ENCODE data around the gene XPO5. TPM values are rescaled to one million over a fixed set of nuclear protein-coding genes. Genes with fewer than 3 reads are reported as not detected.

The XPO5 gene
- total RNA-seq, 1 experiment from 2014 or later, result 114 TPM

- Histone ChIP-seq H2BK20ac (ENCODE audit: low read depth, low read length, poor library complexity, severe bottlenecking) (no peak overlapping the region), H4K5ac (ENCODE audit: insufficient read length, low read depth, low read length) (no peak overlapping the region), H4K8ac (replicated peaks; ENCODE audit: insufficient read length, low read depth, low read length) (no peak overlapping the region), H2AK5ac (ENCODE audit: insufficient read length, low read length) (no peak overlapping the region), H2AFZ (ENCODE audit: low read length) (no peak overlapping the region), H4K20me1 (ENCODE audit: control insufficient read depth, insufficient read depth, insufficient read length) (no peaks in the 10 kb centered on the region), H2BK5ac (ENCODE audit: insufficient read length, low read length) (no peak overlapping the region), H3T11ph (ENCODE audit: low read length) (no peak overlapping the region), H3K27me3 (ENCODE audit: insufficient read depth, low read length) (no peaks in the 10 kb centered on the region), H3K14ac (ENCODE audit: insufficient read depth, low read length) (no peak overlapping the region), H3K18ac (ENCODE audit: insufficient read length, low read depth, low read length) (no peak overlapping the region), H3K79me2 (ENCODE audit: insufficient read depth, low read length) (no peaks in the 10 kb centered on the region), H3K9me3 (ENCODE audit: control insufficient read depth, low read depth, low read length) (no peaks in the 10 kb centered on the region), H2BK120ac (ENCODE audit: low read depth, low read length, poor library complexity, severe bottlenecking) (no peak overlapping the region), H2BK12ac (ENCODE audit: insufficient read length, low read depth, low read length) (no peak overlapping the region), H3K23me2 (ENCODE audit: insufficient read length, low read depth, low read length, poor library complexity, severe bottlenecking) (no peaks in the 10 kb centered on the region), H3K23ac (ENCODE audit: insufficient read length, low read depth, low read length) (no peak overlapping the region), H3K9ac (ENCODE audit: extremely low read depth, insufficient read length, low read length) (no peak overlapping the region), H3K4ac (ENCODE audit: low read depth, low read length) (no peak overlapping the region), H4K91ac (ENCODE audit: insufficient read length, low read depth, low read length) (no peak overlapping the region), H3K79me1 (ENCODE audit: insufficient read depth, low read depth, low read length, poor library complexity, severe bottlenecking) (no peaks in the 10 kb centered on the region), H2BK15ac (ENCODE audit: low read depth, low read length) (no peak overlapping the region), H3K27ac (ENCODE audit: insufficient read length, low read depth, low read length) (no peak overlapping the region), H3K4me1 (ENCODE audit: insufficient read depth, low read length) (no peaks in the 10 kb centered on the region), H3K56ac (ENCODE audit: insufficient read length, low read depth, low read length) (no peak overlapping the region), H3K4me2 (ENCODE audit: insufficient read depth, insufficient read length, low read length) (no peak overlapping the region)
- Mint-ChIP-seq H3K4me3 (no peak overlapping the region), H3K27me3 (ENCODE audit: low read depth) (no peaks in the 10 kb centered on the region), H3K4me1 (no peaks in the 10 kb centered on the region), H3K9me3 (no peaks in the 10 kb centered on the region), H3K27ac (no peak overlapping the region), H3K36me3 (ENCODE audit: insufficient read depth in 1 of 3, low read depth in 3 of 3) (peaks cover 0 to 43% (median 26%) of the 10 kb centered on the region in 3 experiments; a peak in 4 of 7 replicates)
- TF ChIP-seq CTCF (conservative IDR thresholded peaks at IDR 0.05), result no peak
- DNase-seq, result no peak
- no CpG with 5 or more reads among the region's 2 CpGs for WGBS (ENCODE audit: extremely low coverage, insufficient read length, low lambda C conversion rate)
These were observed 24.8 kb upstream of the XPO5 start for GRCh38 chr6:43600595-43600994.
